ENCODE data around the gene TBCD.

Gene TBCD

GRCh38 chr17:82907797-82908542 lies 156.1 kb downstream of the TBCD start:
- Histone ChIP-seq H3K4me3 (ENCODE audit: insufficient read depth, low read length, poor library complexity, severe bottlenecking) (no peak overlapping the region), H3F3A (ENCODE audit: insufficient read depth) (no peaks in the 10 kb centered on the region), H2AFZ (ENCODE audit: low read depth, low read length, severe bottlenecking) (no peak overlapping the region), H3K9ac (ENCODE audit: low read length) (no peak overlapping the region), H3K27ac (ENCODE audit: low read depth, low read length) (no peak overlapping the region), H3K27me3 (ENCODE audit: low read length) (no peaks in the 10 kb centered on the region), H3K9me2 (replicated peaks; ENCODE audit: insufficient read depth, low read length) (no peaks in the 10 kb centered on the region), H3K9me3 (ENCODE audit: insufficient read depth, low read length) (no peaks in the 10 kb centered on the region), H3K79me2 (ENCODE audit: insufficient read depth, low read length) (no peaks in the 10 kb centered on the region), H3K36me3 (ENCODE audit: low read length) (no peaks in the 10 kb centered on the region), H4K20me1 (ENCODE audit: low read depth, low read length) (no peaks in the 10 kb centered on the region), H3K4me2 (ENCODE audit: low read depth, low read length, poor library complexity, severe bottlenecking) (no peak overlapping the region)
- TF ChIP-seq CTCF (IDR thresholded peaks at IDR 0.05; ENCODE audit: insufficient read depth, low read length, poor library complexity, severe bottlenecking): no peak
- no peak for TF ChIP-seq EZH2phosphoT487 (conservative IDR thresholded peaks at IDR 0.05; ENCODE audit: low read length)

- H3K27me3 ChIP-seq (ENCODE audit: low read length): no peaks in the 10 kb centered on the region
- no peak overlapping the region for H3K9ac ChIP-seq (ENCODE audit: low read length)
- H3K4me2 ChIP-seq (ENCODE audit: low read depth, low read length, poor library complexity, severe bottlenecking): no peak overlapping the region
- TF ChIP-seq EZH2phosphoT487 (conservative IDR thresholded peaks at IDR 0.05; ENCODE audit: low read length): no peak
- TF ChIP-seq CTCF (IDR thresholded peaks at IDR 0.05; ENCODE audit: insufficient read depth, low read length, poor library complexity, severe bottlenecking): no peak
- H3F3A ChIP-seq (ENCODE audit: insufficient read depth): no peaks in the 10 kb centered on the region
- H3K79me2 ChIP-seq (ENCODE audit: insufficient read depth, low read length): no peaks in the 10 kb centered on the region
- no peaks in the 10 kb centered on the region for H3K9me2 ChIP-seq (replicated peaks; ENCODE audit: insufficient read depth, low read length)
- H2AFZ ChIP-seq (ENCODE audit: low read depth, low read length, severe bottlenecking): no peak overlapping the region
- no peaks in the 10 kb centered on the region for H3K36me3 ChIP-seq (ENCODE audit: low read length)
- H4K20me1 ChIP-seq (ENCODE audit: low read depth, low read length): no peaks in the 10 kb centered on the region
- no peak overlapping the region for H3K4me3 ChIP-seq (ENCODE audit: insufficient read depth, low read length, poor library complexity, severe bottlenecking)
- no peak overlapping the region for H3K27ac ChIP-seq (ENCODE audit: low read depth, low read length)
- no peaks in the 10 kb centered on the region for H3K9me3 ChIP-seq (ENCODE audit: insufficient read depth, low read length)
Measured at GRCh38 chr17:82908543-82909160, 156.8 kb downstream of the TBCD start.

- no peak overlapping the region for H3K4me3 ChIP-seq (ENCODE audit: insufficient read depth, low read length, poor library complexity, severe bottlenecking)
- no peaks in the 10 kb centered on the region for H3K9me2 ChIP-seq (replicated peaks; ENCODE audit: insufficient read depth, low read length)
- H2AFZ ChIP-seq (ENCODE audit: low read depth, low read length, severe bottlenecking): no peak overlapping the region
- H3K27me3 ChIP-seq (ENCODE audit: low read length): no peaks in the 10 kb centered on the region
- no peaks in the 10 kb centered on the region for H3F3A ChIP-seq (ENCODE audit: insufficient read depth)
- H3K36me3 ChIP-seq (ENCODE audit: low read length): no peaks in the 10 kb centered on the region
- TF ChIP-seq CTCF (IDR thresholded peaks at IDR 0.05; ENCODE audit: insufficient read depth, low read length, poor library complexity, severe bottlenecking) (no peak), EZH2phosphoT487 (conservative IDR thresholded peaks at IDR 0.05; ENCODE audit: low read length) (no peak)
- no peaks in the 10 kb centered on the region for H3K79me2 ChIP-seq (ENCODE audit: insufficient read depth, low read length)
- no peak overlapping the region for H3K9ac ChIP-seq (ENCODE audit: low read length)
- no peak overlapping the region for H3K27ac ChIP-seq (ENCODE audit: low read depth, low read length)
- H3K9me3 ChIP-seq (ENCODE audit: insufficient read depth, low read length): no peaks in the 10 kb centered on the region
- H4K20me1 ChIP-seq (ENCODE audit: low read depth, low read length): no peaks in the 10 kb centered on the region
- H3K4me2 ChIP-seq (ENCODE audit: low read depth, low read length, poor library complexity, severe bottlenecking): no peak overlapping the region
Measured at GRCh38 chr17:82909322-82909904, 157.5 kb downstream of the TBCD start.
